ENCODE results near the gene PACRG.

DNA sequence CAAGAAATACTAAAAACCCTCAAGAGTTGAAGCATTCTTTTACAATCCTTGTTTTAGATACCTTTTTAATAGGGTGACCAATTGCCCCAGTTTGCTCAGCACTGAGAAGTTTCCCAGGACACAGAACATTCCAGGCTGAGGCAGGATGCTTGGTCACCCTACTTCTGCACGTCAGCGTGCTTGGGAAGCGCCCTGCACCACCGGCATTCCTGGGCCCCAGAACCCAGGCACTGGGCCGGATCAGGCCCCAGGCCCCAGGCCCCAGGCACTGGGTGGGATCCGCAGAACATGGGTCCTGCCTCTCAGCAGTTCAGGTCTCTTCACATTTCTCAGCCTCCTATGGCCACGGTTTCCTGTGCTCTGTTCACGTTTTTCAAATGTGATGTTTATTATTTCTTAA, 472.9 kb downstream of the PACRG start:
- no peak for TF ChIP-seq POLR2A (IDR thresholded peaks at IDR 0.05)
- TF ChIP-seq, protein P1, sequence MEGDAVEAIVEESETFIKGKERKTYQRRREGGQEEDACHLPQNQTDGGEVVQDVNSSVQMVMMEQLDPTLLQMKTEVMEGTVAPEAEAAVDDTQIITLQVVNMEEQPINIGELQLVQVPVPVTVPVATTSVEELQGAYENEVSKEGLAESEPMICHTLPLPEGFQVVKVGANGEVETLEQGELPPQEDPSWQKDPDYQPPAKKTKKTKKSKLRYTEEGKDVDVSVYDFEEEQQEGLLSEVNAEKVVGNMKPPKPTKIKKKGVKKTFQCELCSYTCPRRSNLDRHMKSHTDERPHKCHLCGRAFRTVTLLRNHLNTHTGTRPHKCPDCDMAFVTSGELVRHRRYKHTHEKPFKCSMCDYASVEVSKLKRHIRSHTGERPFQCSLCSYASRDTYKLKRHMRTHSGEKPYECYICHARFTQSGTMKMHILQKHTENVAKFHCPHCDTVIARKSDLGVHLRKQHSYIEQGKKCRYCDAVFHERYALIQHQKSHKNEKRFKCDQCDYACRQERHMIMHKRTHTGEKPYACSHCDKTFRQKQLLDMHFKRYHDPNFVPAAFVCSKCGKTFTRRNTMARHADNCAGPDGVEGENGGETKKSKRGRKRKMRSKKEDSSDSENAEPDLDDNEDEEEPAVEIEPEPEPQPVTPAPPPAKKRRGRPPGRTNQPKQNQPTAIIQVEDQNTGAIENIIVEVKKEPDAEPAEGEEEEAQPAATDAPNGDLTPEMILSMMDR (IDR thresholded peaks at IDR 0.05 in 4 of 5, conservative IDR thresholded peaks at IDR 0.05 in 1 of 5): no peak

Data from gastrocnemius medialis (tissue), 4 donors.